K562 (cell line): ENCODE results near the gene RPTOR. TPM values are rescaled to one million over a fixed set of nuclear protein-coding genes. Genes with fewer than 3 reads are reported as not detected.

Experiments used
- ASH1L ChIP-seq: fragments of 450-650 bp; IDR thresholded peaks from 2 replicates; pipeline ENCODE4 v1.6.1; 2018; ENCODE audit warnings: borderline replicate concordance, mild to moderate bottlenecking, low read depth; ENCODE audit not compliant: partially characterized antibody
- DIDO1 ChIP-seq: fragments of 450-650 bp; IDR thresholded peaks from 2 replicates; pipeline ENCODE4 v1.6.1; 2016; ENCODE audit warnings: low read depth, missing biosample characterization, missing genetic modification characterization
- ELF4 ChIP-seq: fragments of 450-650 bp; formaldehyde crosslinking; IDR thresholded peaks from 2 replicates; pipeline ENCODE4 v1.4.0; 2022; ENCODE audit warnings: missing genetic modification characterization
- FOSL1 ChIP-seq: fragments of 200-800 bp; sonication (Bioruptor generic); conservative IDR thresholded peaks from 2 replicates; pipeline ENCODE4 v1.6.1; 2016; ENCODE audit warnings: missing genetic modification characterization, missing compliant biosample characterization
- HEY1 ChIP-seq: fragments of 250-450 bp; sonication (Bioruptor Pico); IDR thresholded peaks from 2 replicates; pipeline ENCODE4 v1.5.0; 2020; ENCODE audit warnings: mild to moderate bottlenecking, moderate library complexity, borderline replicate concordance
- HSF4 ChIP-seq: fragments of 250-450 bp; sonication (Bioruptor Pico); IDR thresholded peaks from 2 replicates; pipeline ENCODE4 v2.1.2; 2022; ENCODE audit warnings: mild to moderate bottlenecking, moderate library complexity, borderline replicate concordance
- IRF9 ChIP-seq: fragments of 450-650 bp; IDR thresholded peaks from 2 replicates; pipeline ENCODE4 v1.6.1; 2016; ENCODE audit warnings: missing biosample characterization, missing genetic modification characterization
- MYBL2 ChIP-seq, 2 experiments: fragments of 450-650 bp in 1 of 2; sonication (generic) in 1 of 2; formaldehyde crosslinking in 1 of 2; IDR thresholded peaks; 2 replicates each; pipeline versions ENCODE4 v1.6.1 to v1.8.1; 2017 to 2022; ENCODE audit warnings: borderline replicate concordance in 1 of 2, inconsistent platforms in 1 of 2, low read depth in 1 of 2, mild to moderate bottlenecking in 1 of 2, missing genetic modification reagents in 1 of 2, moderate library complexity in 1 of 2
- SMARCA4 ChIP-seq: fragments of 450-650 bp; IDR thresholded peaks from 2 replicates; pipeline ENCODE4 v1.6.1; 2016
- THRB ChIP-seq: fragments of 450-650 bp; formaldehyde crosslinking; conservative IDR thresholded peaks from 2 replicates; pipeline ENCODE4 v1.4.0; 2022; ENCODE audit warnings: mild to moderate bottlenecking, missing genetic modification characterization
- TRIM25 ChIP-seq: fragments of 450-650 bp; IDR thresholded peaks from 2 replicates; pipeline ENCODE4 v1.7.0; 2016; ENCODE audit warnings: borderline replicate concordance
- ZBTB17 ChIP-seq: fragments of 450-650 bp; formaldehyde crosslinking; IDR thresholded peaks from 2 replicates; pipeline ENCODE4 v1.4.0; 2020; ENCODE audit warnings: mild to moderate bottlenecking
- ZBTB2 ChIP-seq: fragments of 450-650 bp; IDR thresholded peaks from 2 replicates; pipeline ENCODE4 v1.6.1; 2016; ENCODE audit warnings: antibody characterized with exemption
- ZBTB43 ChIP-seq: sonication (generic); formaldehyde crosslinking; IDR thresholded peaks from 2 replicates; pipeline ENCODE4 v1.8.0; 2023; ENCODE audit warnings: mild to moderate bottlenecking, missing genetic modification reagents
- ZC3H4 ChIP-seq: sonication (generic); formaldehyde crosslinking; IDR thresholded peaks from 2 replicates; pipeline ENCODE4 v1.9.0; 2021; ENCODE audit warnings: missing genetic modification reagents, borderline replicate concordance
- ZNF24 ChIP-seq: fragments of 450-650 bp; IDR thresholded peaks from 2 replicates; pipeline ENCODE4 v1.6.1; 2016
- ZNF408 ChIP-seq: fragments of 250-450 bp; sonication (Bioruptor Pico); IDR thresholded peaks from 2 replicates; pipeline ENCODE4 v1.4.0; 2020; ENCODE audit warnings: low read depth, mild to moderate bottlenecking, moderate library complexity
- ZNF79 ChIP-seq: fragments of 250-450 bp; sonication (Bioruptor Pico); IDR thresholded peaks from 2 replicates; pipeline ENCODE4 v1.4.0; 2020; ENCODE audit warnings: low read depth, mild to moderate bottlenecking, moderate library complexity
- polyA plus RNA-seq, 8 experiments: library from polyadenylated mRNA; depleted of rRNA in 4 of 8; stranded (reverse) in 5 of 8; unstranded in 3 of 8; fragments of >200 nt; fragmentation: Nextera tagmentation in 2 of 8; fragmentation: Illumina TruSeq in 1 of 8; extraction: Ambion mirVana in 2 of 8; extraction: Trizol in 1 of 8; gene quantifications; 2 replicates each; pipeline versions ENCODE4 v1.2.1 to v1.2.3, GENCODE V29; 2011 to 2014; ENCODE audit warnings: inconsistent platforms in 1 of 8, missing spikeins in 1 of 8
- total RNA-seq, 7 experiments: library from RNA; depleted of rRNA in 6 of 7; stranded (reverse); fragments of >200 nt in 6 of 7; fragmentation: Illumina TruSeq in 2 of 7; extraction: Trizol in 2 of 7; gene quantifications; 2 replicates each; pipeline versions ENCODE4 v1.2.1 to v1.2.3, GENCODE V29; 2011 to 2021; ENCODE audit warnings: low replicate concordance in 1 of 7
- TF ChIP-seq, protein P1 (sequence below): fragments of 250-450 bp; sonication (Bioruptor Pico); IDR thresholded peaks from 2 replicates; pipeline ENCODE4 v1.4.0; 2020; ENCODE audit warnings: mild to moderate bottlenecking

The RPTOR gene
- total and polyA plus RNA-seq, 9 of the 15 experiments (the other 6 are each of a cell fraction or from before 2014, with no cell fraction given) = 0.24 to 54.1 (median 10.2) TPM

- TF ChIP-seq ZBTB2 (0 out of 2 replicates have a peak, but pooled peaks have one; percentile 51), SMARCA4 (0 out of 2 replicates have a peak, but pooled peaks have one; percentile 38), ZNF408 (no peak), ELF4 (CRISPR knock-in tag) (no peak), HSF4 (CRISPR knock-in tag) (no peak), ZNF24 (peak; percentile 99), ZC3H4 (CRISPR knock-in tag) (no peak), ZBTB43 (CRISPR knock-in tag) (no peak), DIDO1 (tag) (no peak), IRF9 (no peak), TRIM25 (0 out of 2 replicates have a peak, but pooled peaks have one; percentile 30), ASH1L (no peak), FOSL1 (tag) (peak; percentile 42; the same call in 1 of the 2 replicates), ZNF79 (CRISPR knock-in tag) (no peak), HEY1 (CRISPR knock-in tag) (no peak), MYBL2 (IDR thresholded peaks at IDR 0.05; ENCODE audit: low read depth) (peak; percentile 12; the same call in 1 of the 2 replicates), MYBL2 (CRISPR knock-in tag; IDR thresholded peaks at IDR 0.05; ENCODE audit: borderline replicate concordance) (no peak), THRB (CRISPR knock-in tag) (peak; percentile 81; the same call in 1 of the 2 replicates), ZBTB17 (no peak)
- TF ChIP-seq, protein P1, sequence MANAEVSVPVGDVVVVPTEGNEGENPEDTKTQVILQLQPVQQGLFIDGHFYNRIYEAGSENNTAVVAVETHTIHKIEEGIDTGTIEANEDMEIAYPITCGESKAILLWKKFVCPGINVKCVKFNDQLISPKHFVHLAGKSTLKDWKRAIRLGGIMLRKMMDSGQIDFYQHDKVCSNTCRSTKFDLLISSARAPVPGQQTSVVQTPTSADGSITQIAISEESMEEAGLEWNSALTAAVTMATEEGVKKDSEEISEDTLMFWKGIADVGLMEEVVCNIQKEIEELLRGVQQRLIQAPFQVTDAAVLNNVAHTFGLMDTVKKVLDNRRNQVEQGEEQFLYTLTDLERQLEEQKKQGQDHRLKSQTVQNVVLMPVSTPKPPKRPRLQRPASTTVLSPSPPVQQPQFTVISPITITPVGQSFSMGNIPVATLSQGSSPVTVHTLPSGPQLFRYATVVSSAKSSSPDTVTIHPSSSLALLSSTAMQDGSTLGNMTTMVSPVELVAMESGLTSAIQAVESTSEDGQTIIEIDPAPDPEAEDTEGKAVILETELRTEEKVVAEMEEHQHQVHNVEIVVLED (CRISPR knock-in tag) = no peak
Measured at GRCh38 chr17:80980397-80981061, 435.9 kb downstream of the RPTOR start (continued).
